Breast epithelium (tissue), 3 donors: ENCODE data around the gene TGM3.

Experiments used
- CTCF ChIP-seq, 3 donors: fragments of 450-650 bp; IDR thresholded peaks; one replicate each; pipeline ENCODE4 v1.5.1; 2016 to 2017; ENCODE audit warnings: antibody characterized with exemption in 3 of 3, mild to moderate bottlenecking in 3 of 3, moderate library complexity in 3 of 3
- POLR2A ChIP-seq: fragments of 450-650 bp; IDR thresholded peaks from one replicate; pipeline ENCODE4 v1.6.1; 2016; ENCODE audit warnings: antibody characterized with exemption, mild to moderate bottlenecking, moderate library complexity

DNA sequence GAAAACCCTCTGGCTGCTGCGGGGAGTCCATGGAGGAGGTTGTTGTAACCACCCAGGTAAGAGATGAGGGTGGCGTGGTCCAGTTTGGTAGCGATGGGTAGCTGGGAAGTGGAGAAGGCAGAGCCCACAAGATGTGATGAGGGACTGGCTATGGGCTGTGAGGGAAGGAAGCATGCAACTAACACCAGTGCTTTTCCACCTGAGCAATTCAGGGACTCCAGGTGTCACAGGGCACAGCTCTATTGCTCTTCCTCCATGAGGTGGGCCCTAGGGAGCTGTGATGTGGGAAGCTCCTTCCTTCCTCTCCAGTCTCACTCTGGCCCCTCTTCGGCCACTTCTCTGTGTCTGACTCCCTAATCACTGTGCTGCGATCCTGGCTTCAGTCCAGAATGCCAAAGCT lies 52.5 kb downstream of the TGM3 start:
- TF ChIP-seq CTCF (IDR thresholded peaks at IDR 0.05) (no peak), POLR2A (no peak)
